Measurements from ENCODE around the gene LIPA. TPM values are rescaled to one million over a fixed set of nuclear protein-coding genes. Genes with fewer than 3 reads are reported as not detected.

Gene LIPA
- total and polyA plus RNA-seq, 9 of the 15 experiments (the other 6 are each of a cell fraction or from before 2014, with no cell fraction given): 0.07 to 0.40 (median 0.15) TPM; not detected in 1

- in situ Hi-C loops (cut with MboI): no loop called here
- no TSS peak for BruUV-seq (replicated peaks)
- Histone ChIP-seq H4K20me1 (replicated peaks; ENCODE audit: control insufficient read depth, insufficient read depth, low read length) (no peaks in the 10 kb centered on the region), H3K9me1 (ENCODE audit: control insufficient read depth, insufficient read depth, low read length) (no peaks in the 10 kb centered on the region), H3K9ac (ENCODE audit: insufficient read depth in 1 of 2, low read depth in 2 of 2, low read length in 2 of 2) (no peak overlapping the region), H3K27me3 (ENCODE audit: control insufficient read depth in 2 of 2, insufficient read depth in 2 of 2, low read length in 2 of 2) (no peaks in the 10 kb centered on the region), H3K9me3 (replicated peaks; ENCODE audit: control insufficient read depth, insufficient read depth, low read depth, low read length) (no peaks in the 10 kb centered on the region; the same call in 1 of the 2 replicates), H3K79me2 (ENCODE audit: control insufficient read depth, insufficient read depth, low read length) (no peaks in the 10 kb centered on the region), H3K4me3 (no peak overlapping the region), H3K4me2 (ENCODE audit: insufficient read depth, low read length) (no peak overlapping the region), H3K27ac (ENCODE audit: extremely low read depth, low read depth, low read length) (no peak overlapping the region), H2AFZ (ENCODE audit: low read depth, low read length) (no peak overlapping the region), H3K36me3 (ENCODE audit: control insufficient read depth, insufficient read depth, low read length) (no peaks in the 10 kb centered on the region), H3K4me1 (replicated peaks in 1 of 2; ENCODE audit: control insufficient read depth in 2 of 2, insufficient read depth in 2 of 2, low read length in 2 of 2) (no peaks in the 10 kb centered on the region)
- FAIRE-seq: no peak
- intact Hi-C loops (cut with micrococcal nuclease): loop anchor here (10.0 kb wide), 1 partner anchor 269 kb away; no protein-coding TSS in a partner anchor
- no peak for DNase-seq (ENCODE audit: extremely low read depth in 1 of 4, low spot score in 3 of 4)
- ChIA-PET POLR2A (no interaction called here), CTCF (ENCODE audit: low intra/inter-chr PET ratio) (no interaction called here)
- WGBS (ENCODE audit: insufficient coverage, low coverage, missing lambda C conversion rate): 0% methylated on average over 1 of the region's 1 CpG
- TF ChIP-seq ESRRB (CRISPR knock-in tag; IDR thresholded peaks at IDR 0.05; ENCODE audit: borderline replicate concordance) (no peak), ZMIZ1 (IDR thresholded peaks at IDR 0.05; ENCODE audit: low read depth in 2 of 2, low read length in 2 of 2) (no peak), ATF6 (CRISPR knock-in tag; IDR thresholded peaks at IDR 0.05) (no peak), FOSL1 (tag; conservative IDR thresholded peaks at IDR 0.05) (no peak), ASH1L (IDR thresholded peaks at IDR 0.05; ENCODE audit: borderline replicate concordance, low read depth, partially characterized antibody) (no peak), HDAC1 (IDR thresholded peaks at IDR 0.05) (no peak), HDAC2 (IDR thresholded peaks at IDR 0.05) (no peak), NFRKB (IDR thresholded peaks at IDR 0.05; ENCODE audit: low read depth) (no peak), RFX5 (IDR thresholded peaks at IDR 0.05; ENCODE audit: low read depth, low read length) (no peak)
- ATAC-seq: no peak
Measured at GRCh38 chr10:89295597-89295996, 44.0 kb upstream of the LIPA start.

All from K562 (cell line).